GM21529 (cell line): ENCODE results near the gene EMC9.
A peak's percentile ranks its signal among the peaks of the same experiment; 100 is the strongest.
"Not testable (repeated sequence)": the region's sequence is repeated elsewhere in the genome, so short reads cannot be mapped to it uniquely, and the experiment has no call there.

ENCODE experiments used
- ATAC-seq: cut with Tn5 transposase; IDR thresholded peaks from one replicate; pipeline ENCODE4 v1.9.1; 2021; ENCODE audit not compliant: unreplicated experiment

The EMC9 gene

DNA sequence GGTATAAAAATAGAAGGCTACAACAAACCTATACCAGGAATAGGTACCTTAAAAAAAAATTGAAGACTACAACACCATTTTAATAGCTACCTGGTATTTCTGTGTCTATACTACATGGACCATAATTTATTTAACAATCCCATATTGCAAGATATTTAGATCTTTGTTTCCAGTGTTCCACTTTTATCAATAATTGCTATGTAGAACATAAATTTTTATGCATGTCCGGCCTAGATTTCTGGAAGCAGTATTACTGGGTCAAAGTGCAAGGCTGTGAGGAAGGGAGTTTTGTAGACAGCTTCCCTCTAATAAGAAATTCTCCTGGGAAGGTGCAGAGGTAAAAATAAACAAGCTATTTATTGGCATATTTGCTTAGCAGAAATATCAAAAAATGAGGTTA lies 30.9 kb downstream of the EMC9 start:
- no peak for ATAC-seq

DNA sequence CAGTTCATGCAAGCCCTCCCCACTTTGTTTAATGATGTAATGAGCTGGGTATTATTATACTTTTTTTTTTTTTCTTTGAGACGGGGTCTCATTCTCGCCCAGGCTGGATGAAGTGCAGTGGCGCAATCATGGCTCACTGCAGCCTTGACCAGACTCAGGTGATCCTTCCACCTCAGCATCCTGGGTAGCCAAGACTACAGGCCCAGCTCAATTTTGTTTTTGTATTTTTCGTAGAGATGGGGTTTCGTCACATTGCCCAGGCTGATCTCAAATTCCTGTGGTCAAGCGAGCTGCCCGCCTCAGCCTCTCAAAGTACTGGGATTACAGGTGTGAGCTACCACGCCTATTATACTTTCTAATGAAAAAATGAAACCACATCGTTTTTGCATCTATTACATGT lies 31.3 kb downstream of the EMC9 start:
- no peak for ATAC-seq

DNA sequence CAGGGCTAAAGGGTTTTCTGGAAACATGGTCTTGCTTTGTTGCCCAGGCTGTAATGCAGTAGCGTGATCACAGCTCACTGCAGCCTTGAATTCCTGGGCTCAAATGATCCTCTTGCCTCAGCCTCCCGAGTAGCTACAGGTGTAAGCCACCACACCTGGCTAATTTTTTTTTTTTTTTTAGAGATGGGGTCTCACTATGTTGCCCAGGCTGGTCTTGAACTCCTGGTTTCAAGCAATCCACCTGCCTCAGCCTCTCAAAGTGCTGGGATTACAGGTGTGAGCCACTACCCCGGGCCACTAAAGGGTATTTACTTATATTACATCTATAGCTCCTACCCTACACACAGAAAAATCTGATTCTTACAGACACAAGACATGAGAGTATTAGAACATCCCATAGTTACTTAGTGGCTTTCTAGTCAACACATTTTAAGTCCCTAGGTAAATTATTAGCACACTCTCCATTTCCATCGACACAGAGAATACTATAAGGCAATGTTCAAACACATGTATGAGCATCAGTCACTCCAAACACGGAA lies 33.0 kb downstream of the EMC9 start:
- ATAC-seq, result peak; percentile 30

DNA sequence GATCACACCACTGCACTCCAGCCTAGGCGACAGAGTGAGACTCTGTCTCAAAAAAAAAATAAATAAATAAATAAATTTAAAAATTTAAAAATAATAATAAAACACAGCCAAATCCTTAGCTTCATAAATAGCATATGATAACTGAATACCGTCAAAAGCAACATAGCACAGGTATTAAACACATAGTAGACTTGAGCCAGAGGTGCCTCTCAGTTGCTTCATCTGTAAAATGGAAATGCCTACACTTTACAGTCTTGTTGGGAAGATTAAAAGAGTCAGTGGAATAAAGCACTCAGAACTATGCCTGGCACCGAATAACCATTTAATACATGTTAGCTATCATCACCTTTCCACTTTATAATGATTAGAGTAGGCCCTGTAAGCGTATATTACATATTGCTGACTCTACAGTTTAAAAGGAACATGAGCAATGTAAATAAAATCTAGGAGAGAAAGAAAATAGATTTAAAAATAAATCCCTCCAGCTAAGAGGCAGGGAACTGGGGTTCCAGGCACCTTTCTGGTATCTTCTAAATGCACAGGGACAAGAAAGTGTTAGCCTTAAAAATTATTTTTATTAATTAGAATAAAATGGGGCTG lies 34.6 kb downstream of the EMC9 start:
- ATAC-seq, result no peak

DNA sequence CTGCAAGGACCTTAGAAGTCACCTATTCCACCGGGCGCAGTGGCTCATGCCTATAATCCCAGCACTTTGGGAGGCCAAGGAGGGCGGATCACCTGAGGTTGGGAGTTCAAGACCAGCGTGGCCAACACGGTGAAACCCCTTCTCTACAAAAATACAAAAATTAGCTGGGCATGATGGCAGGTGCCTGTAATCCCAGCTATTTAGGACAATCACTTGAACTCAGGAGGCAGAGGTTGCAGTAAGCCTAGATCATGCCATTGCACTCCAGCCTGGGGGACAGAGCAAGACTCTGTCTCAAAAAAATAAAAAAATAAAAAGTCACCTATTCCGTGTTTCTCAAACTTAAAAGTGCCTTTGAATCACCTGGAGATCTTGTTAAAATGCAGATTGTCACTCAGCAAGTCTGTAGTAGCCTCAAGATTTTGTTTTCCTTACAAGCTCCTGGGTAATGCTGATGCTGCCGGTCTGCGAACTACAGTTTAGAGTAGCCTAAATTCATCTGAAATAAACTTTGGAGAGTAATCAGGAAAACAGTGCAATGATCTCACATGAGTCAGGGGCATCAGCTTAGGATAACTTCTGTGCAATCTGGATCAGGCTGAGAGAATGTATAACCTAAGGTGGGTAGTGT lies 35.7 kb downstream of the EMC9 start:
- ATAC-seq, result not testable (repeated sequence)

DNA sequence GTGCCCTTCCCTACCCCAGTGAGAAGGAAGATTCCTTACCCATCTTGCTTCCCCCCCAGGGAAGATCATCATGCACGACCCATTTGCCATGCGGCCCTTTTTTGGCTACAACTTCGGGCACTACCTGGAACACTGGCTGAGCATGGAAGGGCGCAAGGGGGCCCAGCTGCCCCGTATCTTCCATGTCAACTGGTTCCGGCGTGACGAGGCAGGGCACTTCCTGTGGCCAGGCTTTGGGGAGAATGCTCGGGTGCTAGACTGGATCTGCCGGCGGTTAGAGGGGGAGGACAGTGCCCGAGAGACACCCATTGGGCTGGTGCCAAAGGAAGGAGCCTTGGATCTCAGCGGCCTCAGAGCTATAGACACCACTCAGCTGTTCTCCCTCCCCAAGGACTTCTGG lies 37.9 kb downstream of the EMC9 start:
- ATAC-seq, result no peak

DNA sequence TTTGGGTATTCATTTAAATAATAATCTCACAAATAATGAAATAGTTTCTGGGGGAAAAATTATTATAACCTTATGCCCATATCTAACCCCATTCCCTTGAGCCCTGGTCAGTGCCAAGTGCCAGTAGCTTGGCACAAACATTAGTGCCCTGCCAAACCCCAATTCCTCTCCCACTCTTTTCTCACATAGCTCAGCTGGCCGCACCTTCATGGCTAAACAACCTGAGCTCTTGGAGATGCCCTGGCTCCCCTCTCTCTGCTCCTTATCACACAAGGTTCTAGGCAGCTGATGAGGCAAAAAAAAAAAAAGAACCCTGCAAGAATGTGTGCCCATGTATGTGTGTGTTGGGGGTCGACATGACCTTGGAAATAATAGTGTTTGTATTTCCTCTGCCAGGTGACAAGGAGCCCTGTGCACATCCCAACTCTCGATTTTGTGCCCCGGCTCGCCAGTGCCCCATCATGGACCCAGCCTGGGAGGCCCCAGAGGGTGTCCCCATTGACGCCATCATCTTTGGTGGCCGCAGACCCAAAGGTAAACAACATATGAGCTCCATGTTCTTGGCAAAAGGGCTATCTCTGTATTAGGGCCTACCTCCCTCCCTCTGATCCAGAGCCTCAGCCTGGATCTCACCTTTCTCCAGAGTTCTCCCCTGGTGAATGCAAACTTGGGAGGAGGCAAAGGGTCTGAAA lies 38.9 kb downstream of the EMC9 start:
- no peak for ATAC-seq

DNA sequence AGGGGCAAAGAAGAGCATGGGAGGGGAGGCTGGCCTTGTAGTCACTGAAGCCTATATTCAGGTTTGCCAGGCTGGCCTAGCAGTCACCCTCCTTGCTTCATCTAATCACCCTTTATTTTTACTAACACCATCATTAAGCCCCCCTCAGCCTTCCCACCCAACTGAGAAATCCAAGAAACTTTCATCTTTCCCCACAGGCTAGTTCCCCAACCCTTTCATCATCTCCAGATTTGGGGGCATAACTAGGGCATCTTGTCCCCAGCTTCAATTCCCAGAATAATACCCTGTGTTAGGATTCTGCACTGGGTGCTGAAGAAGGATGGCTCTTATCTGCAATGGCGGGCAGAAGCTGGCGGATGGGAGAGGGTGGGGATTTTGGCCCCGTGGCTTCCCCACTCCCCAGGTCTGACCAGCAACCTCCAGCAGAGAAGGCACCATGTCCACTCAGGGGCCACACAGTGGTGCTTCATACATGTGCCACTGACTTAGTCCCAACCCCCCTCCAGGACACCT lies 40.4 kb downstream of the EMC9 start:
- no peak for ATAC-seq

DNA sequence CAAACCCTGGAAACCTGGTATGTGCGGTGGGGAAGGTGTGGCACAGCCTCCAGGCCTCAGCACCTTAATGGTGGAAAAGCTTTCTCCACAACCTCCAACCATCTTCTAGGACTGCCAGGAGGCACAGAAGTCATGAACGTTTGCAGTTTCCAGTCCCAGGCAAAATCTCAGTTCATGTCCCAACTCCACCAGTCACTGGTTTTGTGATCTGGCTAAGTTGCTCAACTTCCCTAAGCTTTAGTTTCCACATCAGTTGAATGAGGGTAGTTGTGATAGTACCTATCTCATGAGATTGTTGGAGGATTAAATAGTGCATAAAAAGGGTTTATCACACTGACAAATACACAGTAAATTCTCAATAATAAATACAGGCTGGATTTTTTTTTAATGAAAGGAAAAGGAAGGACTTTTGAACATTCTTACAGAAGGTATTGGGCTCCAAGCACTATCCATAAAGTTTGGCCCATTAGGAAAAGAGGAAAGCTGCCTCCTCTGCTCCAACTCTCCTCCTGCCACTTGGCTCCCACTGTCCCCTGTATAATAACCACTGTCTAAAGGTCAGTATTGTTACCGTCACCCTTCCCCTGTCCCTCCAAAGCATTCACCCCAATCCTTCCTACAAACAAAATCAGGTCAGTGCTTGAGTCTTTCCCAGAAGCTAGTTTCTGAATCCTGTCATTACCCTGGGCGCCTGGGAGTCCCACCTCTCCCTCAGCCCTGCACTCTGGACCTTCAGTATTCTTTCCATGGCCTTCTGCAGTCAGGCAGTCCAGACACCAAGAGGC lies 41.0 kb downstream of the EMC9 start:
- ATAC-seq, result no peak

DNA sequence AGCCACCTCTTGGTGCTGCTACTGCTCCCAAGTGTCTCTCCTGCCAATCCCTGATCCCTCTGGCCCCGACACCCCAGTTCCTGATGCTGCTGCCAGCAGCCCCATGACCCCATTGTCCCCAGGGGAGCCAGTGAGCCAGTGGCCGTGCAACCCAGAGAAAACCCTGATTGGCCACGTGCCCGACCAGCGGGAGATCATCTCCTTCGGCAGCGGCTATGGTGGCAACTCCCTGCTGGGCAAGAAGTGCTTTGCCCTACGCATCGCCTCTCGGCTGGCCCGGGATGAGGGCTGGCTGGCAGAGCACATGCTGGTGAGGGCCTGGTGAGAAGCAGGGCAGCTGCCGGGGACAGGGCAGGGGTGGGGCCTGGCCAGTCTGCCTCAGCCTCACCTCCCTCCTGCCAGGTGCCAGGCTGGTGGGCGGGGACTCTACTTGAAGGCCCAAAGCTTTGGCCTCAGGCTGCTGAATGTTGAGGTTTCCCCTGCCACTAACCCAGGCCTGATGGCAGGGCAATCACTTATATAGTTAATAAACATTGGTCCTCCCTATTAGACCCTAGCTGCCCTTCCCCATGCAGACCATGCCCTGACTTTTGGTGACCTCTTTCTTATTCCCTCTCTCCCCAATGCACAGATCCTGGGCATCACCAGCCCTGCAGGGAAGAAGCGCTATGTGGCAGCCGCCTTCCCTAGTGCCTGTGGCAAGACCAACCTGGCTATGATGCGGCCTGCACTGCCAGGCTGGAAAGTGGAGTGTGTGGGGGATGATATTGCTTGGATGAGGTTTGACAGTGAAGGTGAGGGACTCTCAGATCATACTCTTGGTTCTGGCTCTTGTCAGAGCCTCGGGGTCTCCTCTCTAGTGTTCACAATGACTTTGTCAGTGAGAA lies 42.2 kb downstream of the EMC9 start:
- no peak for ATAC-seq

DNA sequence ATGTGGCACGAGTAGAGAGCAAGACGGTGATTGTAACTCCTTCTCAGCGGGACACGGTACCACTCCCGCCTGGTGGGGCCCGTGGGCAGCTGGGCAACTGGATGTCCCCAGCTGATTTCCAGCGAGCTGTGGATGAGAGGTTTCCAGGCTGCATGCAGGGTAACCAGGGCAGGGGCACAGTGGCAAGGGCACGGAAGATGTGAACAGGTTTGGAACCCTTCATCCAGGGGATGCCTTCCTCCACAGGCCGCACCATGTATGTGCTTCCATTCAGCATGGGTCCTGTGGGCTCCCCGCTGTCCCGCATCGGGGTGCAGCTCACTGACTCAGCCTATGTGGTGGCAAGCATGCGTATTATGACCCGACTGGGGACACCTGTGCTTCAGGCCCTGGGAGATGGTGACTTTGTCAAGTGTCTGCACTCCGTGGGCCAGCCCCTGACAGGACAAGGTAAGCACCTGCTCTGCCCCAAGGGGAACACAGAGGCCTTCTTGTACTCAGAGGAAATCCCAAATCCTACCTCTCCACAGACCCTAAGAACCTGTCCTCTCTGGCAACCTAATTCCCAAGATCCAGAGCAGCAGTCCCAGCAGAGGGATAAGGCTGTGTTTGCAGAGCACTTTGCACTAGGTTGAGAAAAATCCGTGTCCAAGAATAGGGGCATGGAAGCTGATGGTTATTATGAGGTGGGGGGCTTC lies 43.0 kb downstream of the EMC9 start:
- ATAC-seq, result no peak

DNA sequence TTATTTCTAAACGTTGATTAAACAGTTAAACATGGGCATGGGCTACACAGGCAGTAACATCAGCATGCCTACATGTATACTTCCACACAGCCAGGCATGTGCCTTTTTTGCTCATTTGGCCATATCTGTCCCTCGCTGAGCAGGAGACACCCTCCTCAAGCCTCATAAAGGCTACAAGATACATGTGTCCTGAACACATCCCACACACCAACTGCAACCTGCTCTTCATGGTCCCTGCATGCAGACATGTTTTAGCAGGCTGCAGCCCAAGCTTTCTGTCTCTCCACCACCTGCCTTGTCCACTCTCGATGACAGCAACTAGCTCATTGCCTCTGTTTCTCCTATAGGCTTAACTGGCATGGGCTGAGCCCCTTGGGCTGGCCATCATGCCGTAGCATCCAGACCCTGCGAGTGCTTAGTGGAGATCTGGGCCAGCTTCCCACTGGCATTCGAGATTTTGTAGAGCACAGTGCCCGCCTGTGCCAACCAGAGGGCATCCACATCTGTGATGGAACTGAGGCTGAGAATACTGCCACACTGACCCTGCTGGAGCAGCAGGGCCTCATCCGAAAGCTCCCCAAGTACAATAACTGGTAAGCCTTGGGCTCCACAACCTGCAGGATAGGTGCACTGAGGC lies 44.7 kb downstream of the EMC9 start:
- no peak for ATAC-seq

DNA sequence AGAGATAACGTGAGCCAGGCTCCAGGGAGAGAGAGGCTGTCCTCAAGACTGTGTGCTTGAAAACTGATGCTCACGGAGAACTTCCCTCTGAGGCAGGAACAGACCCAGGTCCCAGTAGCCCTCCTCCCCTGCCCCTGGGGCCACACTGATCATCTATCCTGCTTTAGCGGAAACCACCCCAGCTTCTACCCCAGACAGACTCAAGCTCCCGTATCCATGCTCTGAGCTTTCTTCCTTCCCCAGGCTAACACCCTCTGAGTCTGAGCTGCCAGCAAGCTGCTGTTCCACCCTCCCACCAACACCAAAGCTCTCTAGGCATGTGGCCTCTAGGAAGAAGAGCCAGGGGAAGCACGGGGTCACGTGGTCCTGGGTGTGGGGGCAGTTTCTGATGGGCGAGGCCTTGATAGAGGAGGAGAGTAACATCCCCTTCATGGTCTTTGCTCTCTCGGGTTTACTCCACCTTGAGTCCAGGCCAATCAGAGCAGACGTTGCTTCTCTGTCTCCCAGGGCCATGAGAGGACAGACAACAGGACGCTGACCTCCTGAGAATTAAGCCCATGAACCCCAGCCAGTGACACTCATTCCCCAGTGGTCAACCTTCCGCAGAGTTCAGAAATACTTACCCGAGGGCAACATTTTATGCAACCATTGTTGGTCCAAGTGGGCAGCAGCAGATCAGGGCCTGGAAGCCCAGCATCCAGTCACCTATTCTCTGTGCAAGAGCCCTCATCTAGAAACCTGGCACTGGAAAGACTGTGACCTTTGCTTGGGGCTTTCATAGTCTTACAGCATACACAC lies 45.9 kb downstream of the EMC9 start:
- ATAC-seq, result peak; percentile 69

DNA sequence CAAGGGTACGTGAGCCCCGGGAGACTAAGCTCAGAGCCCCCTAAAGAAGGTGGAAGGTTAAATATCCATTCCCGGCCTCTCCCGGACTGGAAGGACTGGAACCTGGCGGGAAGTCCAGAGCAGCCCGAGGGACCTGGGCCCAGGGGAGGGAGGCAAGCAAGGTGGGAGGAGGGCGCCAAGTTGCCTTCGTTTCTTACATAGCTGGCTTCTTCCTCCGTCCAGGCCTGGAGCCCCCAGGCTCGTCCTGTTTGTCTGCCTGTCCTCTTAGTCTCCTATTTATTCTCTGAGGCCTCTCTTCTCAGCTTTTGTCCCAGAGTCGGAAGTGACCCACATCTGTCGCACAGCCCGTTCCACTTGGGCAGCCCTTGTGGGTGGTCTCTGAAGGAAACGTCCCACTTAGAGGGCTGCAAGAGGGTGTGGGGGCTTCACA lies 46.5 kb downstream of the EMC9 start:
- ATAC-seq, result no peak

DNA sequence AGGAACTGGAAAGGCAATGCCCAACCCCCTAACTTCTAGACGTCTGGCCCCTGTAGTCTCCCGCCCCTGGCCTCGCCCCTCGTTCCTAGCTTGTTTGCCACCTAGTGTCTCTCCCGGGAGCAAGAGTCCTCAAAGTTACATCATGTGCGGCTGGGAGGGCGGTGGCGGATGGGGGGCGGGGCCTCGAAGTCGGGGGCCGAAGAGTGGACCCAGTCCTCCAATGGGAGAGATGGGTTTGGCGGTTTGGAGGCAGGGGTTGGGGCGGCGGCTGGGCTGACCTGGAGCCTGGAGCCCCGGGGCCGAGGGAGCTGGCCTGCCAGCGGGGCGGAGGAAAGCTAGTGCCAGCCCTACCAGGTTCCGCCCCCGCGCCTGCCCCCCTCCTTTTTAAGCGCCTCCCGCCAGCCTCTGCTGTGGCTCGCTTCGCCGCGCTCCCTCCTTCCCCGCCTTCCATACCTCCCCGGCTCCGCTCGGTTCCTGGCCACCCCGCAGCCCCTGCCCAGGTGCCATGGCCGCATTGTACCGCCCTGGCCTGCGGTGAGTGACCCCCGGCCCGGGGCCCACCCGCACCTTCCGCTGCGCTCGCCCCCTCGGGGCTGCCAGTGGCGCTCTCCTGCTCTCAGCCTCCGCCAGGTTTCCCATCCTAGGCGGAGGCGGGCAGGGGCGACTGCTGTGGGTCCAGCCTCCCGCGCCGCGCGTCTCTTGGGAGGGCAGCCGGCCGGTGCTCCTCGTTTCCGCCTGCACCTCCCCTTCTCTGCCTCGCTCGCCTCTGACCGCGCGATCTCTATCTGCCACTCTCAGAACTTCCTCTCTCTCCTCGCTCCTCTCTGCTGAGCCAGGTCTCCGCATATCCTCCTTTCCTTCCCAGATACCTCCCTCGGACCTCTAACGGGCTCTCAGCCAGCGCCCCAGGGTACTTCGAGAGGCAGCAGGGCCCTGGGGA lies 47.2 kb downstream of the EMC9 start, which contains the start of gene PCK2:
PCK2 (plus strand) TSS at position 411 of the 940 bp plus-strand sequence; CDS start at position 506, 95 bp downstream.
- ATAC-seq, result peak; percentile 64

DNA sequence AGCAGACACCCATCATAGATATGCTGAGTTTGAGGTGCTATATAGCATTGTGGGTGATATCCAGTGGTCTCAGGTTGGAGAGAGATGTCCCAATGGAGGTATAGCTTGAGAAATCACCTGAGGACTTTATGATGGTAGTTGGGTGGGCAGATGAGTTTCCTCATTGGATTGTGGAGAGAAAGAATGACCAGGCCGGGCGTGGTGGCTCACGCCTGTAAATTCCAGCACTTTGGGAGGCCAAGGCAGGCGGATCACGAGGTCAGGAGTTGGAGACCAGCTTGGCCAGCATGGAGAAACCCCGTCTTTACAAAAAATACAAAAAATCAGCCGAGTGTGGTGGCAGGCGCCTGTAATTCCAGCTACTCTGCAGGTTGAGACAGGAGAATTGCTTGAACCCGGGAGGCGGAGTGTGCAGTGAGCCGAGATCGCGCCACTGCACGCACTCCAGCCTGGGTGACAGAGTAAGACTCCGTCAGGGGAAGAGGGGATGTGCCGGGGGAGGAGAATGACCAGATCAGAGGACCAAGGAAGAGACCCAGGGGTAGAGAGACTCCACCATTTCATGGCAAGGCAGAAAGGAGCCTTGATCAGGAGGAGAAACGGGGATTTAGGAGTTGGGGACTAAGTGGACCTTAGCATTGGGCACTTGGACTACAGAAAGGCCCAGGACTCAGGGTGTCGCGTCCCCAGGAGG lies 48.0 kb downstream of the EMC9 start:
- ATAC-seq, result no peak
